ENCODE results near the gene MRPL21. TPM values are rescaled to one million over a fixed set of nuclear protein-coding genes. Genes with fewer than 3 reads are reported as not detected.
A peak's percentile ranks its signal among the peaks of the same experiment; 100 is the strongest.

The MRPL21 gene
- total and polyA plus RNA-seq, 2 of the 8 experiments (the other 6 are each of a cell fraction or from before 2014, with no cell fraction given) = 102 to 107 TPM

- Histone ChIP-seq H3K27ac (ENCODE audit: low read depth, low read length) (no peak overlapping the region), H3K79me2 (ENCODE audit: control insufficient read depth in 1 of 2, insufficient read depth in 2 of 2, low read length in 2 of 2) (no peaks in the 10 kb centered on the region), H3K23me2 (ENCODE audit: low read depth, low read length) (no peaks in the 10 kb centered on the region), H3K27me3 (replicated peaks in 1 of 4; ENCODE audit: control insufficient read depth in 3 of 4, extremely low read depth in 1 of 4, insufficient read depth in 3 of 4, low read length in 3 of 4) (no peaks in the 10 kb centered on the region), H2AK5ac (ENCODE audit: low read depth, low read length) (no peak overlapping the region), H2BK12ac (ENCODE audit: low read depth, low read length) (no peak overlapping the region), H3K23ac (ENCODE audit: insufficient read length) (no peak overlapping the region), H2AFZ (ENCODE audit: low read length) (no peak overlapping the region), H3K4ac (replicated peaks; ENCODE audit: insufficient read length, low read depth, low read length) (no peak overlapping the region), H3K36me3 (ENCODE audit: control insufficient read depth in 2 of 4, insufficient read depth in 4 of 4, low read length in 3 of 4) (no peaks in the 10 kb centered on the region), H2BK5ac (ENCODE audit: low read depth, low read length) (no peak overlapping the region), H2BK20ac (ENCODE audit: low read length) (no peak overlapping the region), H2BK120ac (replicated peaks; ENCODE audit: low read depth, low read length) (no peak overlapping the region), H3K79me1 (ENCODE audit: low read depth, low read length) (no peaks in the 10 kb centered on the region), H3K4me3 (ENCODE audit: extremely low read depth in 1 of 4, insufficient read depth in 2 of 4, low read depth in 3 of 4, low read length in 4 of 4) (no peak overlapping the region), H4K5ac (ENCODE audit: insufficient read length, low read depth, low read length) (no peak overlapping the region), H4K20me1 (replicated peaks in 1 of 2; ENCODE audit: control insufficient read depth in 1 of 2, insufficient read depth in 2 of 2, low read length in 2 of 2) (no peaks in the 10 kb centered on the region), H3K9me3 (ENCODE audit: insufficient read depth in 2 of 2, low read depth in 1 of 2, low read length in 1 of 2) (no peaks in the 10 kb centered on the region), H3K4me2 (ENCODE audit: insufficient read depth in 1 of 2, low read depth in 2 of 2, low read length in 2 of 2) (peak overlapping the region; percentile 25 to 44; a peak in 2 of 4 replicates), H3K18ac (ENCODE audit: extremely low read depth, low read length) (no peak overlapping the region), H3K4me1 (replicated peaks in 1 of 4; ENCODE audit: control insufficient read depth in 3 of 4, insufficient read depth in 4 of 4, low read length in 3 of 4) (peaks cover 0 to 10% (median 2%) of the 10 kb centered on the region in 4 experiments; a peak in 5 of 7 replicates), H2BK15ac (ENCODE audit: low read length) (no peak overlapping the region), H4K8ac (ENCODE audit: extremely low read depth, insufficient read depth, low read length) (no peak overlapping the region), H4K91ac (replicated peaks; ENCODE audit: insufficient read length, low read length) (no peak overlapping the region), H3K14ac (ENCODE audit: insufficient read length) (no peak overlapping the region), H3K9ac (replicated peaks in 1 of 4; ENCODE audit: extremely low read depth in 1 of 4, low read depth in 3 of 4, low read length in 3 of 4) (no peak overlapping the region), H3K56ac (replicated peaks; ENCODE audit: insufficient read length, low read depth, low read length) (no peak overlapping the region)
- DNase-seq (ENCODE audit: low read depth in 1 of 2, low spot score in 2 of 2) (no peak), FAIRE-seq (peak; percentile 58)
- POLR2A ChIA-PET (ENCODE audit: partially characterized antibody) = interaction anchor here (1.1 kb wide), 1 partner anchor 9 kb away, joined by 3 read pairs; no protein-coding TSS in a partner anchor
- TF ChIP-seq GABPA (IDR thresholded peaks at IDR 0.05; ENCODE audit: borderline replicate concordance, insufficient read depth, low read length) (peak; percentile 31; the same call in 1 of the 2 replicates), RAD21 (IDR thresholded peaks at IDR 0.05 in 1 of 2, conservative IDR thresholded peaks at IDR 0.05 in 1 of 2; ENCODE audit: low read depth in 2 of 2, low read length in 2 of 2) (peak; percentile 56 to 61; a peak in 3 of 4 replicates), MAX (IDR thresholded peaks at IDR 0.05) (0 out of 2 replicates have a peak, but pooled peaks have one; percentile 18), SIX5 (IDR thresholded peaks at IDR 0.05; ENCODE audit: low read depth, low read length) (no peak), CBX5 (IDR thresholded peaks at IDR 0.05; ENCODE audit: low read depth, low read length) (no peak), CTCF (IDR thresholded peaks at IDR 0.05; ENCODE audit: control extremely low read depth in 1 of 3, insufficient read depth in 1 of 3, low read depth in 1 of 3, low read length in 3 of 3) (peak; percentile 53 to 74 (median 64)), MAFK (IDR thresholded peaks at IDR 0.05; ENCODE audit: low read depth, low read length) (no peak)
- CTCF ChIA-PET (ENCODE audit: partially characterized antibody) = interaction anchor here (0.6 to 2.4 kb wide), 23 partner anchors 9 to 765 kb away, joined by 3 to 14 read pairs (median 4); no protein-coding TSS in a partner anchor
- 52% methylated on average over 5 of the region's 5 CpGs; no CpG with 5 or more reads in 1 of the 2 experiments for WGBS, 2 experiments (ENCODE audit: extremely low coverage in 1 of 2, insufficient coverage in 1 of 2, insufficient read length in 1 of 2, insufficient replicate concordance in 2 of 2, low coverage in 1 of 2, low lambda C conversion rate in 2 of 2, missing lambda C conversion rate in 1 of 2)
Measured at GRCh38 chr11:68950270-68950669, 46.6 kb upstream of the MRPL21 start.
